Bronchial epithelial cell (primary cell): Measurements from ENCODE around the gene NEK1. TPM values are rescaled to one million over a fixed set of nuclear protein-coding genes. Genes with fewer than 3 reads are reported as not detected.
"Not testable (repeated sequence)": the region's sequence is repeated elsewhere in the genome, so short reads cannot be mapped to it uniquely, and the experiment has no call there.

Experiments
- DNase-seq: peaks from one replicate; pipeline ENCODE4 v3.0.0-alpha.2; 2010; ENCODE audit warnings: low read depth
- FAIRE-seq: peaks from 2 replicates; lab custom pipeline; 2011; peaks lifted over from hg19 to GRCh38; lab: Jason Lieb, UNC
- H3K27me3 ChIP-seq: 2 replicates; pipeline ENCODE4 v1.5.1; 2011; ENCODE audit warnings: low read length; ENCODE audit not compliant: control insufficient read depth, insufficient read depth
- H3K36me3 ChIP-seq: 2 replicates; pipeline ENCODE4 v1.5.1; 2011; ENCODE audit warnings: low read length; ENCODE audit not compliant: control insufficient read depth, insufficient read depth
- H3K4me3 ChIP-seq: 2 replicates; pipeline ENCODE4 v1.5.1; 2011; ENCODE audit warnings: mild to moderate bottlenecking, low read depth, low read length, control low read depth
- total RNA-seq: library from RNA; depleted of rRNA; stranded (reverse); fragments of >200 nt; gene quantifications from 2 replicates; pipeline ENCODE4 v1.2.1, GENCODE V29; 2014
- TF ChIP-seq, protein P1 (sequence below): IDR thresholded peaks from 2 replicates; pipeline ENCODE4 v1.5.1; 2011; ENCODE audit warnings: mild to moderate bottlenecking, moderate library complexity, low read length, control low read depth, inconsistent platforms; ENCODE audit not compliant: insufficient read depth, severe bottlenecking

NEK1 gene
- total RNA-seq, 1 donor from 2014 or later, result 6.1 TPM

DNA sequence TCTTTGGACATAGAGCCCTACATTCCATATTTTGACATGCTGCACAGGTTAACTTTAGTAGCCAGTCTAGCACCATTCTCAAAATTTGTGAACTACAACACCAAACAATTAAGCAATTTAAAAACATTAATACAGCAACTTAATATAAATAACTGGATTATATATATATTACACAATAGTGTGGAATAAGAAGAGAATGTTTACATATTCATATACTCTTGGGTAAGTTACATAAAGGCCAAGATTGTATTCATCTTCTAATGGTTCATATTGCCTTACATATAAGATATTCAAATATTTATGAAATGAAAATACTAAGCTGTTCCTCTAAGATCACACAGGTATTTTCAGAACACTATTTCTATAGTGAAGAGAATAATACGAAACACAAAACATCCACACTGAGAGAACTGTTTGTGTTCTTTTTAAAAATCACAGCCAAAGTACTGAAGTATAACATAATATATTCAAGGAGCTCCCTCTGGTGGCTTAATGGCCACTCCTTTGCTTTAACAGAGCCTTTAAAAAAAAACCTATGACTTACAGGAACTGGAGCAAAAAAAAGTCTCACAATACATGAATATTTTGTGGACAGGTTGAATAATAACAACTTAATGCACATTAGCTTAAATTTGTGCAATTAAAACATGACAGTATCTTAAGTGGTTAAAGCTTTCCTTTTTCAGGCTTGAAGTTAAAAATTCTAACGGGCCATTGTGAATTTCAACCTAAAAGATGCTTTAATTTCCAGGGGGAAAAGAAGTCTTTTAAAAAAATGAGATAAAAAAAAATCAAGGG, 46.2 kb downstream of the NEK1 start:
- TF ChIP-seq, protein P1, sequence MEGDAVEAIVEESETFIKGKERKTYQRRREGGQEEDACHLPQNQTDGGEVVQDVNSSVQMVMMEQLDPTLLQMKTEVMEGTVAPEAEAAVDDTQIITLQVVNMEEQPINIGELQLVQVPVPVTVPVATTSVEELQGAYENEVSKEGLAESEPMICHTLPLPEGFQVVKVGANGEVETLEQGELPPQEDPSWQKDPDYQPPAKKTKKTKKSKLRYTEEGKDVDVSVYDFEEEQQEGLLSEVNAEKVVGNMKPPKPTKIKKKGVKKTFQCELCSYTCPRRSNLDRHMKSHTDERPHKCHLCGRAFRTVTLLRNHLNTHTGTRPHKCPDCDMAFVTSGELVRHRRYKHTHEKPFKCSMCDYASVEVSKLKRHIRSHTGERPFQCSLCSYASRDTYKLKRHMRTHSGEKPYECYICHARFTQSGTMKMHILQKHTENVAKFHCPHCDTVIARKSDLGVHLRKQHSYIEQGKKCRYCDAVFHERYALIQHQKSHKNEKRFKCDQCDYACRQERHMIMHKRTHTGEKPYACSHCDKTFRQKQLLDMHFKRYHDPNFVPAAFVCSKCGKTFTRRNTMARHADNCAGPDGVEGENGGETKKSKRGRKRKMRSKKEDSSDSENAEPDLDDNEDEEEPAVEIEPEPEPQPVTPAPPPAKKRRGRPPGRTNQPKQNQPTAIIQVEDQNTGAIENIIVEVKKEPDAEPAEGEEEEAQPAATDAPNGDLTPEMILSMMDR, result peak; percentile 49
- DNase-seq (peak; percentile 63), FAIRE-seq (no peak)
- Histone ChIP-seq H3K27me3 (no peaks in the 10 kb centered on the region), H3K36me3 (no peaks in the 10 kb centered on the region), H3K4me3 (no peak overlapping the region)

DNA sequence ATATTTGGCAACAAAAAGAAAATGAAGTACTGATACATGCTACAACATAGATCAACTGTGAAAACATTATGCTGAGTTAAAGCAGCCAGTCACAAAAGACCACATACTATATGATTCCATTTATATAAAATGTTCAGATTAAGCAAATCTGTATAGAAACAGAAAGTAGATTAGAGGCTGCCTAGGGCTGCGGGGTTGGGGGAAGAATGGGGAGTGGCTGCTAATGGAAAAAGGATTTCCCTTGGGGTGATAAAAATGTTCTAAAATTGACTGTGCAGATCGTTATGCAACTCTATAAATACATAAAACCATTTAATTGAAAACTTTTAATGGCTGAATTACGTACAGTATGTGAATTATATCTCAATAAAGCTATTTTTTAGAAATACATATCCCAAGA, 46.8 kb downstream of the NEK1 start:
- DNase-seq (no peak), FAIRE-seq (no peak)
- Histone ChIP-seq H3K4me3 (no peak overlapping the region), H3K27me3 (no peaks in the 10 kb centered on the region), H3K36me3 (no peaks in the 10 kb centered on the region)
- TF ChIP-seq, protein P1, result no peak

DNA sequence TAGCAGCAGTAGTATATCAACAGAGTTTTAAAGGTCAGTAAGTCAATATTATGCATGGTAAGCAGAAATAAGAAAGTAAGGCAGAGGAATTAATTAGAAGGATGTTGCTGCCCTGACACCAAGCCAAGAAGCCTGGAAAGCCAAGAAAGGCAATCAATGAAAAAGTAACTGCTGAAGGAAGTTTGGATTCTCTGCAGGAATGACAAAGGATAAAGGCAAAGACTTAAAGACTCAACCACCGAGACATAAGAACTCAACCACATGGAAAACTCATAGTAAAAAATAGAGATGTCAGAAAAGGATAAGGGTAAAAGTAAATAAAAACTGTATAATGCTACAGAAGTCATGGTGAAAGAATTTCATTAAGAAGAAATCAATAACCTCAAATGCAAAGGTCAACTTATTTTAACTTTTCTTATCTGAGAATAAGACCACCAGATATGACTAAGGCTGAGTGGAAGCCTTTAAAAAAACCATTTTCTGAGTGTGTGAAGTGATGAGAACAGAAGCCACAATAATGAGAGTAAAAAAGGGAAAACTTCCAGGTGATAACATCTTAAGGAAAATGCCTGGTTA, 55.2 kb downstream of the NEK1 start:
- TF ChIP-seq, protein P1, result no peak
- Histone ChIP-seq H3K36me3 (no peaks in the 10 kb centered on the region), H3K4me3 (no peak overlapping the region), H3K27me3 (no peaks in the 10 kb centered on the region)
- DNase-seq (no peak), FAIRE-seq (no peak)

DNA sequence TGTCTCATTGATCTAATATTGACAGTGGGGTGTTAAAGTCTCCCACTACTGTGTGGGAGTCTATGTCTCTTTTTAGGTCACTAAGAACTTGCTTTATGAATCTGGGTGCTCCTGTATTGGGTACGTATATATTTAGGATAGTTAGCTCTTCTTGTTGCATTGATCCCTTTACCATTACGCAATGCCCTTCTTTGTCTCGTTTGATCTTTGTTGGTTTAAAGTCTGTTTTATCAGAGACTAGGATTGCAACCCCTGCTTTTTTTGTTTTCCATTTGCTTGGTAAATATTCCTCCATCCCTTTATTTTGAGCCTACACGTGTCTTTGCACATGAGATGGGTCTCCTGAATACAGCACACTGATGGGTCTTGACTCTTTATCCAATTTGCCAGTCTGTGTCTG, 65.8 kb downstream of the NEK1 start:
- FAIRE-seq, H3K27me3 ChIP-seq, H3K4me3 ChIP-seq, DNase-seq, H3K36me3 ChIP-seq: not testable (repeated sequence)

DNA sequence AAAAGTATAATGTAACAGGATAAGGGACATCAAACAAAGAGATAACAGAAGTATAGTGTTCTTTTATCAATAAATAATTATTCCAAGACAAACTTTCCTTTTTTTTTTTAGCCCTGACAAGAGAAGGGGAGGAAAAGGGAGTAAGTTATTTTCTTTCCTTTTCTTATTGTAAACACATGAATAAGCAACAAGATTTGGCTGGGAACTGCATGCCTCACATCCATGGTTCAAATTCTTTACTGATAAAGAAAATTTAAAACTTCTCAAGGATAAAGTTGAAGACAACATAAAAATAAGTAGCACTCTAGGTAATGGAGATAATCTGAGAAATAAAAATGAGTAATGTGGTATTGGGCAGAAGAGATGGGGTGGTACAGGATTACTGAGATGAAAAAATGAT, 71.6 kb downstream of the NEK1 start:
- TF ChIP-seq, protein P1, result no peak
- H3K36me3 ChIP-seq, result no peaks in the 10 kb centered on the region
- no peak overlapping the region for H3K4me3 ChIP-seq
- H3K27me3 ChIP-seq, result no peaks in the 10 kb centered on the region
- FAIRE-seq (no peak), DNase-seq (no peak)

DNA sequence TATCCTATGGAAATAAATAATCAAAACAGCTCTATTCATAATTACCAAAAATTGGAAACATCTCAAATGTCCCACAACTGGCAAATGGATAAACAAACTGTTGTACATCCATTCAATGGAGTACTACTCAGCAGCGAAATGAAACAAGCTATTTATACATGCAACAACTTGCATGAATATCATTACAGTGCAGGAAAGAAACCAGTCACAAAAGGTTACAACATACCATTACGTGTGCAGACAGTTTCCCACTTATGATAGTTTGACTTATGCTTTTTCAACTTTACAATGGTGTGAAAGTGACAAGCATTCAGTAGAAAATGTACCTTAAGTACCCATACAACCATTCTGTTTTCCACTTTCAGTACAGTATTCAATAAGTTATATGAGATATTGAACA, 82.3 kb downstream of the NEK1 start:
- DNase-seq (peak; percentile 91), FAIRE-seq (no peak)
- H3K4me3 ChIP-seq, result no peak overlapping the region
- H3K27me3 ChIP-seq, result no peaks in the 10 kb centered on the region
- no peaks in the 10 kb centered on the region for H3K36me3 ChIP-seq
- TF ChIP-seq, protein P1, result no peak
